GM19099 (cell line): ENCODE measurements around the gene ALPK3.

Experiments
- POLR2A ChIP-seq: IDR thresholded peaks from 3 replicates; pipeline ENCODE4 v1.6.1; 2011; ENCODE audit warnings: low read depth; ENCODE audit not compliant: insufficient read length; ENCODE audit errors: extremely low read depth

Gene ALPK3

DNA sequence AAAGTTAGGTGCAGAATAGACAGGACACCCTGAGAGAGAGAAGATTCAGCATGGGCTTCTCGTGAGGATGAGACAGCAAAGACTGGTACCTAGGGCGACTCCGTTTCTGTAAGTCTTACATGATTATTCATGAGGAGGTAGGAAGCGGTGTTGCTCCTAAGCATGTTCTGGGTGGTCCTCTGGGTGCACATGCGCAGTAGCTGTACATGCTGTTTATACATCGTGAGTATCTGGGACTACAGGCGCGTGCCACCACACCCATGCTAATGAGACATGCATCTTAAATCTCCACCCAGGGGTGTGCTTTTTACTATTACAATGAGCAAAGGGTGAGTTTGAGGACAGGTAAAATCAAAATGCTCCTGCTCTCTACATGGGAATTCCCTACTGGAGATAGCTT lies 12.3 kb downstream of the ALPK3 start:
- no peak for TF ChIP-seq POLR2A

DNA sequence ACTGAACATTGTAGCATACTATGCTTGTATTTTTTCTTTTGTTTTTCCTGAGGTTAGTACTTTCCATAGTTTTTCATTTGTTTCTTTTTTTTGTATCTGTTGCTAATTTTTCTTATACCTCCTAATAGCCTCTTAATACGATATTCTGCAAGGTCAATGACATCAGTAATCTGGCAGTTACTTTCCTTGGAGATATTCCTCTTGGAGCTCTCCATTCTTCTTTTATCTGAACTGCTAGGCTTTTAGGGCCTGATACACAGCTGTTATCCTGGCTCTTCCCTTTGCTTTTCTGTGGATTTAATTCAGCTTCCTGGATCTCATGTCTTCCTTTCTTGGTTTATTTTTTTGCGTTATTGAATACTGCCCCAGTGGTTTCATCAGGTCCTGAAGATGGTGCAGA lies 12.9 kb downstream of the ALPK3 start:
- no peak for TF ChIP-seq POLR2A

DNA sequence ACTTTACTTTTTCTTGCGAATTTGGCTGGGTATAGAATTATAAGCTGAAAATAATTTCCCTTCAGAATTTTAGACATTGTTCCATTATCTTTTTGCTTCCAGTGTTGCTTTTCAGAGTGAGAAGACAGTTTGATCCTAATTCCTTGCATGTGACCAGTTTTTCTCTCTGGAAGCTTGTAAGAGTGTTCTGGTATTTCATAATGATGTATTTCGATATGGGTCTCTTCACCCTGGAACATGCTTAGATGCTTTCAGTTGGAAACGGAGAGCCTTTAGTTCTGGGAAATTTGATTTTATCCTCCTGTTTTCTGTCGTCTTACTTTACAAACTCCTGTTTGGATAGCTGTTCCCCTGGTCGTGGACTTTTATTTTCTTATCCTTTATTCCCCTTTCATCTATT lies 13.9 kb downstream of the ALPK3 start:
- TF ChIP-seq POLR2A, result no peak

DNA sequence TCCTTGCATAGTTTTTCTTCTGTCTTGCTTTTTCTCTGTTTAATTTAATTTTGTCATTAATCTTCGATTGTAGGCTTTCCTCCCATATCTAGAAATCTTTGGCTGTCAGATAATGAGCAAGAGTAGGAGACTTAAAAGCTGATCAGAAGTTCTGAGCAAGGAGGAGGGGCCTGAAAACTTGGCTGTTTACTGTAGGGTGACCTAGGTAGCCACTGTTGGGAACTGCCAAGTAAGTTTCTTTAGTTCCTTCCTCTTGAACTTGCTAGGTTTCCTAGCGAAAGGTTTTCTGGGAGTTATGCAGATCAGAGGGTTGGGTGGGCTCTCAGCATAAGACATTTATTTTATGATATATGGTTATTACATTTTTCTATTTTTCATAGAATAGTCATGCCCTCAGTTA lies 14.5 kb downstream of the ALPK3 start:
- TF ChIP-seq POLR2A, result no peak

DNA sequence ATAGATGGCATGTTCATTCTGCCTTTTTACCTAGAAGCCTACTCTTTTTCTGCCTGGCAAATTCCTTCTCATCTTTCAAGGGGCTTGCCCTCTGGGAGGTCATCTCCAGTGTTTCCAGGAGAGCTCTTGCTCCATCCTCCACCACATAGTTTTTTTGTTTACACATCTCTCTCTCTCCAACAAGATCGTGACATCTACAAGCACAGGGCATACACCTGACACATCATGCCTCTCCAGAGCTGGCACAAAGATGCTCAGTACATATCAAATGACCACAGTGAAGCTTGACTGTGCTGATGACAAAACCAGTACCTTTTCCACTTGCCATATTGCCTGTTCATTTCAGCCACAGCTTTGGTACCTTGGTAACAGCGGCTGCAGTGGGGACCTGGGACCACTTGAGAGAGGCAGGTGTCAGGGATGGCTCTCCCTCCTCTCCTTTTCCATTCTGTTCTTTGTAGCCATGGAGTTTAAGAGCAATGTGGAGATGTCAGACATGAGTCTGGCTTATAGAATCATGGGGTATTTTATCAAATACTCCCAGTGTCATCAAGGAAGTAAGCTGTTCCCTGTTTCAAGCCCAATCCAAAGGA lies 15.4 kb downstream of the ALPK3 start:
- no peak for TF ChIP-seq POLR2A

DNA sequence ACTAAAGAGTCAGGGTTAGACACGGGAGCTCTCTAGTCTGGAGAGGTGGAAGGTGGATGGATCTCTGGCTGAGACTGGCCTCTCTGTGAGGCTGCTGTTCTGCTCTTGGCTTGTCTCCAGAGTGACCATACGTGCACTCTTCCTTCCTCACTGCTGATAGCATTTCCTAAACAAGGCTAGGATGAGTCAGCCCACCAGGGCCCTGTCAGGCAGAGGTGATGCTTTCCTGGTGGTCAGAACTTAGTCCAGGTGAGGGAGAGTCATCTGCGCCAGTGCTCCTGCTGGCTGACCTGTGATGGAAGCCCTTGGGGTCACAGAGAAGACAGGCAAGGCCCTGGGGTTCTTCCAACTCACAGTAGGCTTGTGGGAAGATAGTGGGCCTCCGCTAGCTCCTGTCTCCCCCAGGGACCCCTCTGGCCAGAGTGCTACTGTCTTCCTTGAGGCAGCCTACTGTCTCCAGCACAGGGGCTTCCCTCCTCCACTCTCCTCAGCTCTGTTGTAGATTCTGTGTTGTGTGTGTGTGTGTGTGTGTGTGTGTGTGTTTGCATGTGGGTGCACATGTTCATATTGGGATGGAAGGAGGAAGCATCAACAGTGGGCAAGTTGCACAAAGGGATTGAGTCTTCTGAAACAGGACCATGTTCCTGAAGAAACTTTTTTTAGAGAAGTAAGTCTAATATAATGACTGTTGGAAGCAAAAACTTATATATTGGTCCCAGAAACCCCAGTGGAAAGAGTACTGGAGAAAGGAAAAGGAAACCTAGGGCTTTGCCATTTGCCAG lies 16.5 kb downstream of the ALPK3 start:
- no peak for TF ChIP-seq POLR2A

DNA sequence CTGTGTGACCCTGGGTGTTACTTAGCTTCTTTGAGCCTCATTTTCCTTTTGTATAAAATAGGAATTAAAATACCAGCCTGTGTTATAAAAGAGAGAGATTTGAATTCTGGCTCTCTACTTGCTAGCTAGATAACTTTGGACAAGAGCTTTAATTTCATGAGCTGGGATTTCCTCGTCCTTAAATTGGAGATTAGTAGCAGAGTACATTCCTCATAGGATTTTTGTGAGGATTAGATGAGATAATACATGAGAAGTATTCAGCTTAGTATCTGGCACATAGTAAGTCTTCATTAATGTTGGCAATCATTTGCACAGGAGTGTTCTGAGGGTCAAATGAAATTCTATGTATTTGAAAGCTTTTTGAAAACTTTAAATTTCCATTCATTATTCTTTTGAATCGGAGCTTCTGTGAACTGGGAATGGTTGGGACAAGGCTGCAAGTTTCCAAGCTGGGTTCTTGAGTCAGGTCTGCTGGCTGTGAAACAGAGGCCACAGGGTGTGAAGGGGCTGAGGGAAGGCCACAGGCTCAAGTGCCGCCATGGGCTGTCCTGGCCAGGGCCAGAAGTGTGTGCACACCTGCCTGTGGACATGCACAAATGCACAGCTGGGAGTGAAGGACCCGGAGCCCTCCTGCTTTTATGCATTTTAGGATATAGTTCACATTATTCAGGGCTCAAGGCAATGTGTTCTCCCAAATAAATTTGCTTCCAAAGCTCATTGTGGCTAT lies 17.2 kb downstream of the ALPK3 start:
- TF ChIP-seq POLR2A, result no peak

DNA sequence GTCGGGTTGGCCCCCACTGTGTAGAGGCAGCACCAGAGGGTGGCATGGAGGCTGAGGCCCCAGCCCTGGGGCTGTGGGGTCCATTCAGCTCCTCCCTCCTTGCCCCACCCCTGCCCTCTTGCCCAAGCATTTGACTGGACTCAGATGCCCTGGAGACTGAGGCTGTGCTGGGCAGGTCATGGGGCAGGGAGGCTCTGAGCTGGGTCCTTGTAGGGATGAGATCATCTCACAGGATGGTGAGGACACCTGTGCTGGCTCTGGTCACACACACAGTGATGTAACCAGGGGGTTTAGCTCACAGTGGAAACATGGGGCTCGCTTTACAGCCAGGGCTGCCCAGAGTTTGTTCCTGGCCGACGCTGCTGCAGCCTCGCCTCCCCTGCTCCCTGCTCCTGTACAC lies 17.8 kb downstream of the ALPK3 start:
- no peak for TF ChIP-seq POLR2A

DNA sequence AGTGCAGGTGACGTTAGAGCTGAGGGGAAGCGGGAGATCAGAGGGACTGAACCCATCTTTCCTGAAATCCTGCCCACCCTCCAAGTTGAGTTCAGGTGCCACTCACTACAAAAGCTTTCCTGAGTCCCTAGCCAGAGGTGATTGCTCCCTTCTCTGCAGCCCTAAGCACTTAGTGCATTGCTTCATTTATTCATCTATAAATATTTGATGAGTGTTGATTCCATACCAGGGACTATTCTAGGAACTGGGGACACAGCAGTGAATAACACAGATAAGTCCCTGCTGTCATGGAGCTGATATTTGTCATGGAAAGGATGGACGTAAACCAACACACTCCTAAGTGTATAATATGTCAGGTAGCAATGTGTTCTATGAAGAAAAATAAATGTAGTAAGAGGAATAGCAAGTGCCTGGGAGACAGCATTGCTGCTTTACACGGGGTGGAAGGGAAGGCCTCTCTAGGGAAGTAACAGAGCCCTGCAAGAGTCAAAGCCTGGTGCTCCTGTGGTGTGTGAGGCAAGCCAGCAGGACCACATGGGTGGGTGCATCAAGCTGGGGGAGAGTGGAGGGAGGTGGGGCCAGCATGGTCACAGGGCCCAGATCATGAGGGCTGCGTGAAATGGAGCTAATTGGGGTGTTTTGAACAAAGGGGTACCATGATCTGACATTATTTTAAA lies 18.6 kb downstream of the ALPK3 start:
- TF ChIP-seq POLR2A, result no peak

DNA sequence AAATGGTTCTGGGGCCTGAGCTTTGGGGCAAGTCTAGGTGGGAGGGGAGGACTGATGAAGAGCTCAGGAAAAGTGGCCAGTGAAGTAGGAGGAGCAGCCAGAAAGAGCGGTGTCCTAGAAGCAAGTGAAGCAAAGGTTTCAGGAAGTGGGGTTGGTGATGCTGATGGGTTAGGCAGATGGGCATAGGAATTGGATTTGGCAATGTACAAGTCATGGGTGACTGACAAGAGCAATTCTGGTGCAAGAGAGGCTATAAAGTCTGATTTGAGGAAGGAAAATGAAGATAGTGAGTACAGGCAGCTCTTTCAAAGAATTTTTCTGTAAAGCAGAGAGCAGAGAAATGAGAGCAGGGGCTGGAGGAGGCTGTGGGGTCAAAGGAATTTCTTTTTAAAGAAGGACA lies 19.7 kb downstream of the ALPK3 start:
- no peak for TF ChIP-seq POLR2A

DNA sequence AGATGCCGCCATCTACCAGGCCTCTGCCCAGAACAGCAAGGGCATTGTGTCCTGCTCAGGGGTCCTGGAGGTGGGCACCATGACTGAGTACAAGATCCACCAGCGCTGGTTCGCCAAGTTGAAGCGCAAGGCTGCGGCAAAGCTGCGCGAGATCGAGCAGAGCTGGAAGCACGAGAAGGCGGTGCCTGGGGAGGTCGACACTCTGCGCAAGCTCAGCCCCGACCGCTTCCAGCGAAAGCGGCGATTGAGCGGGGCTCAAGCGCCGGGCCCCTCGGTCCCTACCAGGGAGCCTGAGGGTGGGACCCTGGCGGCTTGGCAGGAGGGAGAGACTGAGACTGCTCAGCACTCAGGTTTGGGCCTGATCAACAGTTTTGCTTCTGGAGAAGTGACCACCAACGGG lies 22.6 kb downstream of the ALPK3 start:
- no peak for TF ChIP-seq POLR2A

DNA sequence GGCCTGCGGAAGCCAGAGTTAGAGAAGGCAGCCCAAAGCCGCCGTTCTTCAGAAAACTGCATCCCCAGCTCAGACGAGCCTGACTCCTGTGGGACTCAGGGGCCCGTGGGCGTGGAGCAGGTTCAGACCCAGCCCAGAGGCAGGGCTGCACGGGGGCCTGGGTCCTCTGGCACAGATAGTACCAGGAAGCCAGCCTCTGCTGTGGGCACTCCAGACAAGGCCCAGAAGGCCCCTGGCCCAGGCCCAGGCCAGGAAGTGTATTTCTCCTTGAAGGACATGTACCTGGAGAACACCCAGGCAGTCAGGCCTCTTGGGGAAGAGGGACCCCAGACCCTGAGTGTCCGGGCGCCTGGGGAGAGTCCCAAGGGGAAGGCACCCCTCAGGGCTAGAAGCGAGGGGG lies 23.1 kb downstream of the ALPK3 start:
- TF ChIP-seq POLR2A, result no peak

DNA sequence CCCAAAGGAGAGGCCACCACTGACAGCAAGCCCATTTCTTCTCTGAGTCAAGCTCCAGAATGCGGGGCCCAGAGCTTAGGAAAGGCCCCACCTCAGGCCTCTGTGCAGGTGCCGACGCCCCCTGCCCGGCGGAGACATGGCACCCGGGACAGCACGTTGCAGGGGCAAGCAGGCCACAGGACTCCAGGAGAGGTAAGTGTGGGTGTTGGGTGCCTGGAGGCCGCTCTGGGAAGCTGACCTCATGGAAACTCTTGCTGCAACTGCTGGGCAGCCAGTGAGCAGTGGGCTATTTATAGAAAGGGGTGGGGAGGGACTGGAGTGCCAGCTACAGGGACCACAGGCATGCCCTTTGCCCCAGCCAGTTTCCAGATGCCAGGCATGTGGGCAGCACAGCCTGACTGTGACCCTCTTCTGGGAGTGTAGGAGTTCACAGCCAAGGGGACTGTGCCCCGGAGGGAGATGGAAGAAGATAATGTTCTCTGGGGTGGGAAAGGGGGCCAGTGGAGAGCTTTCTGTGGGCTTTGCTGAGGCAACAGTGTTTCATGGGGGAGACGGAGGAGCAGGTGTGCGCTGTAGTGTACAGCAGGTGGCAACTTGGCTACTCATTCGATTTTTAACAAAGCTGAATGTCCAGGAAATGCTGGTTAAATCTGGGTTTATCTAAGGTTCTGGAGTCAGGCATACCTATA lies 23.7 kb downstream of the ALPK3 start:
- no peak for TF ChIP-seq POLR2A

DNA sequence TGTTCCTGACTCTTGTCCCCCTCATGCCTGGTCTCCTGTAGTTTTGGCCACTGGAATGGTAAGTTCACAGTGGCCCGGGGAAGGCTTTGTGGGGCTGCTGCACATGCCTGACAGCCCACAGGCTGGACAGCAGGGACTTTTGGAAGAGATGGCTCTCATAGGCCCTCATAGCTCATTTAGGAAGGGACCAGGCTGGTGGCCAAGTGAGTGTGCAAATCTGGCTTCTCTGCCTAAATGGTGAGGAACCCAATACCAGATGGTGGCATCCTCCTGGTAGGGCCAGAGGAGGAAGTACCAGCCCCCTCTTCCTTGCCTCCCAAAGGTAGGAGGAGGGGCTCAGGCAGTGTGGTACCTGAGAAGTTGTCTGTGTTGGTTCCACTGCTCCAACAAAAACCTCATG lies 25.6 kb downstream of the ALPK3 start:
- no peak for TF ChIP-seq POLR2A

DNA sequence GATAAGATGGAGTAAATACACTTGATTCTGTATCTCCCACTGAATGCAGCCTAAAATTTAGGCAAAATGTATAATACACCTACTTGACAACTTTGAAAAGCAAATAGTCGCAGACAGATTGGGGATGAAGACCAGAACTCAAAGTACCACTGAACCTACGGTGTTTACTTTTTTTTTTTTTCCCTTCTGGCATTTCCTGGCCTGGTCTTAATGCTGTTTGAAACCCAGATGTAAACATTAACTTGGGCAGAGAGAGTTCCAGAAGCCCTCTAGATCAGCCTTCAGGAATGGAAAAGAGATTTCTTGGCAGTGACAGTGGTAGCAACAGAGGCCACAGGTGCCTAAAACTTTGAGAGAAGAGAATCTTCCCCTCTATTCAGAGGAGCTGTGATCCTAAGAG lies 27.8 kb downstream of the ALPK3 start:
- no peak for TF ChIP-seq POLR2A

DNA sequence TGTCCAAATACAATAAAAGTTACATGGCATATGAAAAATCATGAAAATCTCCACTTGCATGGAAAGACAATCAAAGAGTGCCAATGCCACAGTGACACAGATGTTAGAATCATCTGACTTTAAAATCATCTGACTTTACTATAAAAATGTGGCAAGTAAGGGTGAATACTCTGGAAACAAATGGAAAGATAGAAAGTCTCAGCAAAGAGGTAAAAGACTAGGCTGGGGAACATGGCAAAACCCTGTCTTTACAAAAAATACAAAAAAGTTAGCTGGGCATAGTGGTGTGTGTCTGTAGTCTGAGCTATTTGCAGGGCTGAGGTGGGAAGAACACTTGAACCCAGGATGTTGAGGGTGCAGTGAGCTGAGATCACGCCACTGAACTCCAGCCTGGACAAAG lies 29.1 kb downstream of the ALPK3 start:
- TF ChIP-seq POLR2A, result no peak

DNA sequence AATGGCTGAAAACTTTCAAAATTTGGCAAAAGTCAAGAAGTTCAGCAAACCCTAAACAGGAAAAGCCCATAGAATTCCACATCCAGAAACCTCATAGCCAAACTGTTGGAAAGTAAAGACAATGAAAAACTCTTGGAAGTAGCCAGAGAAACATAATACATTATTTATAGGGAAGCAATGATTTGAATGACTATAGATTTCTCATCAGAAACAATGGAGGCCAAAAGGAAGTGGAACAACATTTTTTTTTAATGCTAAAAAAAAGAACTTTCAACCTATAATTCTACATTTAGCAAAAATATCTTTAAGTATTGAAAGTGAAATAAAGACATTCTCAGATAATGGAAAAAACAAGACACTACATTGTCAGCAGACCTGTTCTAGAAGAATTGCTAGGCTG lies 30.2 kb downstream of the ALPK3 start:
- no peak for TF ChIP-seq POLR2A
